ENCODE measurements around the gene CCDC27.

Gene CCDC27

GRCh38 chr1:3777647-3778589 is 25.7 kb downstream of the CCDC27 start:
- no peak for DNase-seq

- no peak for DNase-seq
Observed at GRCh38 chr1:3778590-3779264, 26.5 kb downstream of the CCDC27 start.

GRCh38 chr1:3779265-3779911 is 27.1 kb downstream of the CCDC27 start:
- no peak for DNase-seq

GRCh38 chr1:3779912-3780416 is 27.7 kb downstream of the CCDC27 start:
- no peak for DNase-seq

GRCh38 chr1:3780901-3781300 is 28.7 kb downstream of the CCDC27 start:
- no peak for DNase-seq

- DNase-seq: no peak
Observed at GRCh38 chr1:3783651-3784474, 31.6 kb downstream of the CCDC27 start.

- no peak for DNase-seq
Observed at GRCh38 chr1:3785045-3785444, 32.8 kb downstream of the CCDC27 start.

- DNase-seq: no peak
Observed at GRCh38 chr1:3785456-3786157, 33.4 kb downstream of the CCDC27 start.

- no peak for DNase-seq
Observed at GRCh38 chr1:3786468-3787348, 34.5 kb downstream of the CCDC27 start.

- no peak for DNase-seq
Observed at GRCh38 chr1:3787349-3787715, 35.1 kb downstream of the CCDC27 start.

GRCh38 chr1:3787745-3788605 is 35.7 kb downstream of the CCDC27 start:
- no peak for DNase-seq

GRCh38 chr1:3788756-3789420 is 36.6 kb downstream of the CCDC27 start:
- DNase-seq: no peak

- no peak for DNase-seq
Observed at GRCh38 chr1:3789421-3790300, 37.4 kb downstream of the CCDC27 start.

GRCh38 chr1:3790500-3790923 is 38.3 kb downstream of the CCDC27 start:
- DNase-seq: no peak

GRCh38 chr1:3790952-3791351 is 38.7 kb downstream of the CCDC27 start:
- no peak for DNase-seq

GRCh38 chr1:3795453-3796214 is 43.4 kb downstream of the CCDC27 start:
- no peak for DNase-seq

Measured in NCI-H1048 (cell line).